Left ventricle myocardium inferior (tissue), 1 donor: Measurements from ENCODE around the gene SGMS2. TPM values are rescaled to one million over a fixed set of nuclear protein-coding genes. Genes with fewer than 3 reads are reported as not detected.

Experiments used
- DNase-seq: peaks from one replicate; pipeline ENCODE4 v3.0.0-alpha.2; 2020
- H3K27ac ChIP-seq: fragments of 200-600 bp; replicated peaks from 2 replicates; pipeline ENCODE4 v1.8.0; 2021
- H3K27me3 ChIP-seq: fragments of 200-600 bp; 2 replicates; pipeline ENCODE4 v1.8.0; 2021; ENCODE audit warnings: low read depth
- H3K36me3 ChIP-seq: fragments of 200-600 bp; 2 replicates; pipeline ENCODE4 v1.8.0; 2021
- H3K4me1 ChIP-seq: fragments of 200-600 bp; 2 replicates; pipeline ENCODE4 v1.8.0; 2021
- H3K4me3 ChIP-seq: fragments of 200-600 bp; 2 replicates; pipeline ENCODE4 v1.8.0; 2021; ENCODE audit warnings: mild to moderate bottlenecking, moderate library complexity
- H3K9me3 ChIP-seq: fragments of 200-600 bp; replicated peaks from 2 replicates; pipeline ENCODE4 v1.8.0; 2021
- CTCF ChIP-seq: fragments of 200-600 bp; IDR thresholded peaks from 2 replicates; pipeline ENCODE4 v1.8.0; 2021; ENCODE audit warnings: antibody characterized with exemption, mild to moderate bottlenecking, borderline replicate concordance
- intact Hi-C: fragments of 100-400 bp; cut with micrococcal nuclease; formaldehyde crosslinking; loops from one replicate; pipeline ENCODE4 v1.11.0; 2022
- total RNA-seq: library from RNA; stranded (reverse); fragmentation: NEBNext Ultra II Directional; extraction: Animal tissue kit (Norgen Biotek cat#: 25700); gene quantifications from one replicate; pipeline ENCODE4 v1.2.1, GENCODE V29; 2021
- donor health status: DM: no; HTN: yes; CAD: no; lungs with severe emphysema.

SGMS2 gene
- total RNA-seq, 1 donor from 2014 or later = 21.4 TPM

GRCh38 chr4:107792711-107793110 is 32.0 kb upstream of the SGMS2 start:
- peaks cover 13% of the 10 kb centered on the region for H3K9me3 ChIP-seq
- no peaks in the 10 kb centered on the region for H3K36me3 ChIP-seq
- no peak for TF ChIP-seq CTCF
- H3K27me3 ChIP-seq = peaks cover 25% of the 10 kb centered on the region
- H3K27ac ChIP-seq = no peak overlapping the region
- no peak for DNase-seq
- no peak overlapping the region for H3K4me3 ChIP-seq
- no peaks in the 10 kb centered on the region for H3K4me1 ChIP-seq
- intact Hi-C loops = no loop called here

GRCh38 chr4:107793996-107794395 is 30.7 kb upstream of the SGMS2 start:
- Histone ChIP-seq H3K36me3 (no peaks in the 10 kb centered on the region), H3K27ac (no peak overlapping the region), H3K4me1 (no peaks in the 10 kb centered on the region), H3K4me3 (no peak overlapping the region), H3K9me3 (peaks cover under 1% of the 10 kb centered on the region), H3K27me3 (peaks cover 26% of the 10 kb centered on the region)
- intact Hi-C loops = no loop called here
- no peak for DNase-seq
- no peak for TF ChIP-seq CTCF

- Histone ChIP-seq H3K9me3 (no peaks in the 10 kb centered on the region), H3K4me1 (peaks cover 11% of the 10 kb centered on the region), H3K27ac (no peak overlapping the region), H3K36me3 (no peaks in the 10 kb centered on the region), H3K27me3 (peaks cover 21% of the 10 kb centered on the region), H3K4me3 (peak overlapping the region; percentile 32)
- TF ChIP-seq CTCF = no peak
- intact Hi-C loops = no loop called here
- no peak for DNase-seq
Measured at GRCh38 chr4:107799669-107800450, 24.9 kb upstream of the SGMS2 start.

- Histone ChIP-seq H3K27me3 (peaks cover 14% of the 10 kb centered on the region), H3K4me3 (no peak overlapping the region), H3K36me3 (no peaks in the 10 kb centered on the region), H3K4me1 (peaks cover 11% of the 10 kb centered on the region), H3K9me3 (no peaks in the 10 kb centered on the region), H3K27ac (no peak overlapping the region)
- no peak for DNase-seq
- intact Hi-C loops = no loop called here
- TF ChIP-seq CTCF = no peak
Measured at GRCh38 chr4:107800706-107801105, 24.0 kb upstream of the SGMS2 start.

- no peak for DNase-seq
- no peaks in the 10 kb centered on the region for H3K9me3 ChIP-seq
- peaks cover 11% of the 10 kb centered on the region for H3K4me1 ChIP-seq
- H3K4me3 ChIP-seq = no peak overlapping the region
- no peak overlapping the region for H3K27ac ChIP-seq
- H3K27me3 ChIP-seq = peaks cover 11% of the 10 kb centered on the region
- intact Hi-C loops = no loop called here
- TF ChIP-seq CTCF = no peak
- H3K36me3 ChIP-seq = no peaks in the 10 kb centered on the region
Measured at GRCh38 chr4:107801766-107802211, 22.9 kb upstream of the SGMS2 start.
